IPS-18c (cell line): ENCODE results near the gene PGAP6.
"Not testable (repeated sequence)": the region's sequence is repeated elsewhere in the genome, so short reads cannot be mapped to it uniquely, and the experiment has no call there.

ENCODE experiments used
- H3K4me3 ChIP-seq: 2 replicates; pipeline ENCODE4 v1.7.0; 2013; ENCODE audit warnings: low read depth, mild to moderate bottlenecking, low read length, moderate library complexity; ENCODE audit not compliant: insufficient read depth
- H3K9me3 ChIP-seq: one replicate; pipeline ENCODE4 v1.6.1; 2013; ENCODE audit warnings: mild to moderate bottlenecking, low read length, moderate library complexity; ENCODE audit not compliant: control insufficient read depth, insufficient read depth

The PGAP6 gene

GRCh38 chr16:387761-388666, 6.2 kb upstream of the PGAP6 start:
- not testable (repeated sequence) for H3K9me3 ChIP-seq, H3K4me3 ChIP-seq

- no peak overlapping the region for H3K4me3 ChIP-seq
- peaks cover 2% of the 10 kb centered on the region for H3K9me3 ChIP-seq
These were observed 4.9 kb upstream of the PGAP6 start for GRCh38 chr16:386641-387156.

GRCh38 chr16:383326-384051, 1.7 kb upstream of the PGAP6 start:
- H3K9me3 ChIP-seq: no peaks in the 10 kb centered on the region
- H3K4me3 ChIP-seq: peak overlapping the region; percentile 68

- H3K4me3 ChIP-seq: peak overlapping the region; percentile 78
- no peaks in the 10 kb centered on the region for H3K9me3 ChIP-seq
These were observed 578 bp downstream of the PGAP6 start for GRCh38 chr16:381012-381788.

- Histone ChIP-seq H3K4me3 (peak overlapping the region; percentile 78), H3K9me3 (no peaks in the 10 kb centered on the region)
These were observed 1.1 kb downstream of the PGAP6 start for GRCh38 chr16:380762-381011.

- Histone ChIP-seq H3K9me3 (no peaks in the 10 kb centered on the region), H3K4me3 (peak overlapping the region; percentile 78)
These were observed 1.6 kb downstream of the PGAP6 start for GRCh38 chr16:379961-380761.

- peak overlapping the region; percentile 24 for H3K4me3 ChIP-seq
- no peaks in the 10 kb centered on the region for H3K9me3 ChIP-seq
These were observed 2.4 kb downstream of the PGAP6 start for GRCh38 chr16:379183-379960.

GRCh38 chr16:378821-379182, 3.0 kb downstream of the PGAP6 start:
- H3K4me3 ChIP-seq: no peak overlapping the region

GRCh38 chr16:378113-378820, 3.5 kb downstream of the PGAP6 start:
- H3K9me3 ChIP-seq: not testable (repeated sequence)

More at GRCh38 chr16:378821-379182, 3.0 kb downstream of the PGAP6 start:
- H3K9me3 ChIP-seq: no peaks in the 10 kb centered on the region

GRCh38 chr16:377419-377951, 4.3 kb downstream of the PGAP6 start:
- Histone ChIP-seq H3K9me3 (no peaks in the 10 kb centered on the region), H3K4me3 (no peak overlapping the region)

More at GRCh38 chr16:378113-378820, 3.5 kb downstream of the PGAP6 start:
- not testable (repeated sequence) for H3K4me3 ChIP-seq

- H3K9me3 ChIP-seq: no peaks in the 10 kb centered on the region
These were observed 4.9 kb downstream of the PGAP6 start for GRCh38 chr16:376817-377418.

GRCh38 chr16:375927-376816, 5.6 kb downstream of the PGAP6 start:
- H3K9me3 ChIP-seq: no peaks in the 10 kb centered on the region
- no peak overlapping the region for H3K4me3 ChIP-seq

More at GRCh38 chr16:376817-377418, 4.9 kb downstream of the PGAP6 start:
- no peak overlapping the region for H3K4me3 ChIP-seq

GRCh38 chr16:375212-375611, 6.6 kb downstream of the PGAP6 start:
- no peaks in the 10 kb centered on the region for H3K9me3 ChIP-seq
- no peak overlapping the region for H3K4me3 ChIP-seq

- Histone ChIP-seq H3K4me3 (no peak overlapping the region), H3K9me3 (no peaks in the 10 kb centered on the region)
These were observed 7.2 kb downstream of the PGAP6 start for GRCh38 chr16:374616-374926.
